ENCODE measurements around the gene GRB2.

Gene GRB2

GRCh38 chr17:75315541-75316243, 89.8 kb downstream of the GRB2 start:
- ChIA-PET CTCF (interaction anchor here (1.1 to 2.1 kb wide), 2 partner anchors 26 to 45 kb away, joined by 4 to 7 read pairs; partner anchors contain the start of genes MIF4GD and SLC25A19), POLR2A (interaction anchor here (0.7 to 2.3 kb wide), 3 partner anchors 27 to 90 kb away, joined by 3 to 11 read pairs (median 4); partner anchors contain the start of genes GRB2, MIF4GD and SLC25A19)
- no peak for TF ChIP-seq FOXA1 (IDR thresholded peaks at IDR 0.05)
- no peak for TF ChIP-seq CTBP1 (IDR thresholded peaks at IDR 0.05; ENCODE audit: borderline replicate concordance)
- no peak for TF ChIP-seq FOXM1 (IDR thresholded peaks at IDR 0.05; ENCODE audit: borderline replicate concordance)
- TF ChIP-seq BHLHE40 (IDR thresholded peaks at IDR 0.05; ENCODE audit: borderline replicate concordance) = no peak
- no peak for TF ChIP-seq SP1 (IDR thresholded peaks at IDR 0.05)
- TF ChIP-seq TARDBP (IDR thresholded peaks at IDR 0.05) = no peak
- no peak for TF ChIP-seq SUZ12 (IDR thresholded peaks at IDR 0.05)
- TF ChIP-seq LEF1 (IDR thresholded peaks at IDR 0.05; ENCODE audit: borderline replicate concordance) = no peak
- TF ChIP-seq L3MBTL2 (conservative IDR thresholded peaks at IDR 0.05) = no peak
- TF ChIP-seq NFRKB (IDR thresholded peaks at IDR 0.05) = no peak
- TF ChIP-seq FOXK2 (IDR thresholded peaks at IDR 0.05) = no peak
- TF ChIP-seq HDGF (IDR thresholded peaks at IDR 0.05; ENCODE audit: borderline replicate concordance) = no peak
- no peak for TF ChIP-seq PKNOX1 (IDR thresholded peaks at IDR 0.05)
- no peak for TF ChIP-seq ELF4 (IDR thresholded peaks at IDR 0.05)
- no peak for TF ChIP-seq ZNF384 (IDR thresholded peaks at IDR 0.05)
- TF ChIP-seq ARNT (IDR thresholded peaks at IDR 0.05) = no peak
- no peak for DNase-seq (ENCODE audit: extremely low spot score)

- POLR2A ChIA-PET = no interaction called here
- CTCF ChIA-PET = interaction anchor here (0.5 kb wide), 1 partner anchor 9 kb away, joined by 8 read pairs; no protein-coding TSS in a partner anchor
- TF ChIP-seq BHLHE40 (IDR thresholded peaks at IDR 0.05; ENCODE audit: borderline replicate concordance) (no peak), FOXK2 (IDR thresholded peaks at IDR 0.05) (no peak), NFRKB (IDR thresholded peaks at IDR 0.05) (no peak), PKNOX1 (IDR thresholded peaks at IDR 0.05) (no peak), SP1 (IDR thresholded peaks at IDR 0.05) (no peak), SUZ12 (IDR thresholded peaks at IDR 0.05) (no peak)
- no peak for DNase-seq (ENCODE audit: extremely low spot score)
Observed at GRCh38 chr17:75313941-75314551, 91.4 kb downstream of the GRB2 start.

- POLR2A ChIA-PET = interaction anchor here (1.0 to 1.2 kb wide), 2 partner anchors 38 to 97 kb away, joined by 3 to 4 read pairs; partner anchors contain the start of genes GRB2 and MIF4GD
- no peak for DNase-seq (ENCODE audit: extremely low spot score)
- TF ChIP-seq FOXM1 (IDR thresholded peaks at IDR 0.05; ENCODE audit: borderline replicate concordance) (no peak), CTBP1 (IDR thresholded peaks at IDR 0.05; ENCODE audit: borderline replicate concordance) (no peak)
- CTCF ChIA-PET = interaction anchor here (1.5 kb wide), 1 partner anchor 38 kb away, joined by 4 read pairs; the partner anchor contains the start of gene MIF4GD
Observed at GRCh38 chr17:75308732-75309629, 96.5 kb downstream of the GRB2 start.

GRCh38 chr17:75307957-75308731, 97.3 kb downstream of the GRB2 start:
- CTCF ChIA-PET = interaction anchor here (1.5 kb wide), 1 partner anchor 37 kb away, joined by 4 read pairs; the partner anchor contains the start of gene MIF4GD
- POLR2A ChIA-PET = interaction anchor here (0.9 kb wide), 1 partner anchor 38 kb away, joined by 4 read pairs; no protein-coding TSS in a partner anchor
- TF ChIP-seq SUZ12 (IDR thresholded peaks at IDR 0.05) (no peak), FOXM1 (IDR thresholded peaks at IDR 0.05; ENCODE audit: borderline replicate concordance) (no peak), ARNT (IDR thresholded peaks at IDR 0.05) (no peak), ZNF384 (IDR thresholded peaks at IDR 0.05) (no peak), FOXK2 (IDR thresholded peaks at IDR 0.05) (no peak), LEF1 (IDR thresholded peaks at IDR 0.05; ENCODE audit: borderline replicate concordance) (no peak), FOXA1 (IDR thresholded peaks at IDR 0.05) (no peak), TARDBP (IDR thresholded peaks at IDR 0.05) (no peak), NFRKB (IDR thresholded peaks at IDR 0.05) (no peak), CTBP1 (IDR thresholded peaks at IDR 0.05; ENCODE audit: borderline replicate concordance) (no peak), HDGF (IDR thresholded peaks at IDR 0.05; ENCODE audit: borderline replicate concordance) (no peak), L3MBTL2 (conservative IDR thresholded peaks at IDR 0.05) (no peak), SP1 (IDR thresholded peaks at IDR 0.05) (no peak), ELF4 (IDR thresholded peaks at IDR 0.05) (no peak), PKNOX1 (IDR thresholded peaks at IDR 0.05) (no peak), BHLHE40 (IDR thresholded peaks at IDR 0.05; ENCODE audit: borderline replicate concordance) (no peak)
- DNase-seq (ENCODE audit: extremely low spot score) = no peak
